GM12878 (cell line): ENCODE results near the gene ATP2B1.

Source experiments
- ATF3 ChIP-seq: IDR thresholded peaks from 2 replicates; pipeline ENCODE4 v1.6.1; 2011; ENCODE audit warnings: low read depth, mild to moderate bottlenecking, low read length, moderate library complexity, borderline replicate concordance; ENCODE audit errors: extremely low read depth
- BCLAF1 ChIP-seq: fragments of 450-650 bp; IDR thresholded peaks from 2 replicates; pipeline ENCODE4 v1.6.1; 2017; ENCODE audit warnings: antibody characterized with exemption, mild to moderate bottlenecking, moderate library complexity
- CBX5 ChIP-seq: sonication (generic); IDR thresholded peaks from 2 replicates; pipeline ENCODE4 v1.6.1; 2016; ENCODE audit warnings: low read depth, moderate library complexity, mild to moderate bottlenecking, inconsistent platforms
- CHD4 ChIP-seq: fragments of 200-600 bp; sonication (generic); IDR thresholded peaks from 2 replicates; pipeline ENCODE4 v1.6.1; 2016; ENCODE audit warnings: mild to moderate bottlenecking
- CTCF ChIP-seq, 3 experiments: IDR thresholded peaks in 2 of 3; conservative IDR thresholded peaks in 1 of 3; 2 replicates each; pipeline ENCODE4 v1.5.1; 2011; ENCODE audit warnings: low read depth in 3 of 3, low read length in 3 of 3, mild to moderate bottlenecking in 3 of 3, control low read depth in 2 of 3, moderate library complexity in 2 of 3, inconsistent platforms in 1 of 3, mixed read lengths in 1 of 3; ENCODE audit not compliant: control insufficient read depth in 2 of 3, insufficient read depth in 1 of 3; ENCODE audit errors: extremely low read depth in 1 of 3
- EP300 ChIP-seq, 2 experiments: fragments of 150-350 bp in 1 of 2; IDR thresholded peaks; 2 replicates each; pipeline ENCODE4 v1.6.1; 2011 to 2012; ENCODE audit warnings: low read depth in 2 of 2, low read length in 2 of 2, borderline replicate concordance in 1 of 2, improper control_type of control experiment in 1 of 2, inconsistent platforms in 1 of 2; ENCODE audit not compliant: control insufficient read depth in 1 of 2
- EZH2 ChIP-seq: IDR thresholded peaks from 2 replicates; pipeline ENCODE4 v1.6.1; 2012; ENCODE audit warnings: low read depth, mild to moderate bottlenecking, control low read depth, inconsistent platforms, low read length, borderline replicate concordance; ENCODE audit not compliant: control insufficient read depth
- MAX ChIP-seq: IDR thresholded peaks from 2 replicates; pipeline ENCODE4 v1.6.1; 2012; ENCODE audit warnings: low read depth, low read length, improper control_type of control experiment
- RCOR1 ChIP-seq: conservative IDR thresholded peaks from 2 replicates; pipeline ENCODE4 v1.6.1; 2012; ENCODE audit warnings: low read depth, low read length, improper control_type of control experiment
- REST ChIP-seq: IDR thresholded peaks from 2 replicates; pipeline ENCODE4 v1.6.1; 2012; ENCODE audit warnings: mild to moderate bottlenecking, low read depth, low read length
- TBL1XR1 ChIP-seq: IDR thresholded peaks from 2 replicates; pipeline ENCODE4 v1.6.1; 2012; ENCODE audit warnings: low read depth, low read length, improper control_type of control experiment
- USF2 ChIP-seq: IDR thresholded peaks from 2 replicates; pipeline ENCODE4 v1.6.1; 2011; ENCODE audit warnings: low read depth, low read length, improper control_type of control experiment, borderline replicate concordance

- TF ChIP-seq CBX5 (no peak), CTCF (IDR thresholded peaks at IDR 0.05 in 2 of 3, conservative IDR thresholded peaks at IDR 0.05 in 1 of 3; ENCODE audit: control insufficient read depth in 2 of 3, extremely low read depth in 1 of 3, insufficient read depth in 1 of 3, low read depth in 3 of 3, low read length in 3 of 3) (no peak), MAX (no peak), CHD4 (no peak), RCOR1 (no peak), EP300 (IDR thresholded peaks at IDR 0.05; ENCODE audit: borderline replicate concordance in 1 of 2, control insufficient read depth in 1 of 2, low read depth in 2 of 2, low read length in 2 of 2) (no peak), USF2 (no peak), ATF3 (no peak), REST (no peak), EZH2 (no peak), TBL1XR1 (no peak), BCLAF1 (no peak)
Observed at GRCh38 chr12:89698607-89699006, 10.0 kb downstream of the ATP2B1 start.
